Activated T-helper 2 cell treated with anti-CD3 and anti-CD28 coated beads, Interferon-gamma antibody, Interleukin-2, Interleukin-4, amounts not matched to agents 10 μg/mL and 5 μg/mL and 100 μg/mL, durations not matched to agents 14 hours and 24 hours and 36 hours (primary cell): ENCODE measurements around the gene NR3C1. TPM values are rescaled to one million over a fixed set of nuclear protein-coding genes. Genes with fewer than 3 reads are reported as not detected.

ENCODE experiments used
- DNase-seq: peaks from one replicate; pipeline ENCODE4 v3.0.0; 2021; ENCODE audit warnings: low spot score
- H3K27ac Mint-ChIP-seq: one replicate; pipeline ENCODE4 v1.8.0; 2021; ENCODE audit warnings: mixed read lengths
- H3K27me3 Mint-ChIP-seq: one replicate; pipeline ENCODE4 v1.8.0; 2021; ENCODE audit warnings: low read depth, mixed read lengths
- H3K36me3 Mint-ChIP-seq: one replicate; pipeline ENCODE4 v1.8.0; 2021; ENCODE audit warnings: low read depth, mixed read lengths
- H3K4me1 Mint-ChIP-seq: one replicate; pipeline ENCODE4 v1.8.0; 2021; ENCODE audit warnings: low read depth, mixed read lengths
- H3K4me3 Mint-ChIP-seq: one replicate; pipeline ENCODE4 v1.8.0; 2021; ENCODE audit warnings: low read depth, mild to moderate bottlenecking, moderate library complexity, mixed read lengths
- H3K9me3 Mint-ChIP-seq: one replicate; pipeline ENCODE4 v1.8.0; 2021; ENCODE audit warnings: mixed read lengths
- intact Hi-C: fragments of 100-400 bp; cut with micrococcal nuclease; formaldehyde crosslinking; loops from one replicate; pipeline ENCODE4 v1.15.1; 2023
- total RNA-seq: library from RNA; stranded (reverse); gene quantifications from 2 replicates; pipeline ENCODE4 v1.2.3, GENCODE V29; 2022

Gene NR3C1
- total RNA-seq, 1 donor from 2014 or later = 51.3 TPM

GRCh38 chr5:143401227-143402016, 2.1 kb downstream of the NR3C1 start:
- no peak overlapping the region for H3K27ac Mint-ChIP-seq

GRCh38 chr5:143400541-143401226, 2.8 kb downstream of the NR3C1 start:
- peak overlapping the region; percentile 81 for H3K4me3 Mint-ChIP-seq
- no peaks in the 10 kb centered on the region for H3K9me3 Mint-ChIP-seq
- H3K27ac Mint-ChIP-seq = no peak overlapping the region
- peaks cover 48% of the 10 kb centered on the region for H3K4me1 Mint-ChIP-seq
- intact Hi-C loops = loop anchor here (5.0 kb wide), 4 partner anchors 48 to 772 kb away; partner anchors contain the start of genes KCTD16 and YIPF5
- H3K27me3 Mint-ChIP-seq = no peaks in the 10 kb centered on the region
- DNase-seq = no peak
- peaks cover 58% of the 10 kb centered on the region for H3K36me3 Mint-ChIP-seq

More at GRCh38 chr5:143401227-143402016, 2.1 kb downstream of the NR3C1 start:
- intact Hi-C loops = loop anchor here (2.0 to 5.0 kb wide), 6 partner anchors 49 to 771 kb away; partner anchors contain the start of genes KCTD16 and YIPF5
- DNase-seq = no peak
- peaks cover 56% of the 10 kb centered on the region for H3K36me3 Mint-ChIP-seq
- peaks cover 4% of the 10 kb centered on the region for H3K9me3 Mint-ChIP-seq
- peaks cover 47% of the 10 kb centered on the region for H3K4me1 Mint-ChIP-seq
- peak overlapping the region; percentile 81 for H3K4me3 Mint-ChIP-seq
- no peaks in the 10 kb centered on the region for H3K27me3 Mint-ChIP-seq

DNA sequence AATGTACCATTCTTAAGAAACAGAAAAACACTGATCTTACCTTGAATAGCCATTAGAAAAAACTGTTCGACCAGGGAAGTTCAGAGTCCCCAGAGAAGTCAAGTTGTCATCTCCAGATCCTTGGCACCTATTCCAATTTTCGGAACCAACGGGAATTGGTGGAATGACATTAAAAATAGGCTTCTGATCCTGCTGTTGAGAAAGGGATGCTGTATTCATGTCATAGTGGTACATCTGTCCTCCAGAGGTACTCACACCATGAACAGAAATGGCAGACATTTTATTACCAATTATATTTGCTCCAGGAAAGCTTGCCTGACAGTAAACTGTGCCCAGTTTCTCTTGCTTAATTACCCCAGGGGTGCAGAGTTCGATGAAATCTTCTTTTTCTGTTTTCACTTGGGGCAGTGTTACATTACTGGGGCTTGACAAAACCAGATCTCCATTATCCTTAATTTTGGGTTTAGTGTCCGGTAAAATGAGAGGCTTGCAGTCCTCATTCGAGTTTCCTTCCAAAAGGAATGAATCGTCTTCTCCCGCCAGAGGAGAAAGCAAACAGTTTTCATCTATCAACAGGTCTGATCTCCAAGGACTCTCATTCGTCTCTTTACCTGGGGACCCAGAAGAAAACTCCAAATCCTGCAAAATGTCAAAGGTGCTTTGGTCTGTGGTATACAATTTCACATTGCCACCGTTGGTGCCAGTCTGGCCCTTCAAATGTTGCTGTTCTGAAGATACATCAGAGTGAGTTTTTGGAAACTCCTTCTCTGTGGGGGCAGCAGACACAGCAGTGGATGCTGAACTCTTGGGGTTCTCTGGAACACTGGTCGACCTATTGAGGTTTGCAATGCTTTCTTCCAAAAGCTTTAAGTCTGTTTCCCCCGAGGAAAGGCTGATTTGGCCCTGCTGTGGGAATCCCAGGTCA, 3.6 kb downstream of the NR3C1 start:
- H3K27me3 Mint-ChIP-seq = no peaks in the 10 kb centered on the region
- peaks cover 54% of the 10 kb centered on the region for H3K4me1 Mint-ChIP-seq
- H3K4me3 Mint-ChIP-seq = peak overlapping the region; percentile 81
- H3K36me3 Mint-ChIP-seq = peaks cover 57% of the 10 kb centered on the region
- DNase-seq = no peak
- no peaks in the 10 kb centered on the region for H3K9me3 Mint-ChIP-seq
- H3K27ac Mint-ChIP-seq = no peak overlapping the region
- intact Hi-C loops = loop anchor here (5.0 kb wide), 4 partner anchors 48 to 772 kb away; partner anchors contain the start of genes KCTD16 and YIPF5

- H3K36me3 Mint-ChIP-seq = peaks cover 60% of the 10 kb centered on the region
- no peaks in the 10 kb centered on the region for H3K9me3 Mint-ChIP-seq
- intact Hi-C loops = no loop called here
- H3K27ac Mint-ChIP-seq = no peak overlapping the region
- peaks cover 57% of the 10 kb centered on the region for H3K4me1 Mint-ChIP-seq
- H3K4me3 Mint-ChIP-seq = peak overlapping the region; percentile 81
- no peak for DNase-seq
- no peaks in the 10 kb centered on the region for H3K27me3 Mint-ChIP-seq
These were observed 4.8 kb downstream of the NR3C1 start for GRCh38 chr5:143398451-143399237.

DNA sequence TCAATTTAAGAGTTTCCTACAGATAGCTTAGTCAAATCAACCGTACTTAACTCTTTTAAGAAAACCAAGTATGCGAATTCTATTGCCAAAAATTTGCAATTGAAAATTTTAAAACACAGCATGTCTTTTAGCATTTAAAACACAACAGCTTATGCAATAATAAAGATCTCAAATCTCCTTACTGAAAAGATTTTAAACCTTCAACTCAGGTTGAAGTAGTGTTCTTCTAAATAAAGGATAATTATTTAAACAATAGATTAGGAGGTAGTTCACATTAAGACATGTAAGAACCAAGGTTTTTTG, 5.5 kb downstream of the NR3C1 start:
- H3K36me3 Mint-ChIP-seq = peaks cover 60% of the 10 kb centered on the region
- intact Hi-C loops = no loop called here
- H3K4me3 Mint-ChIP-seq = peak overlapping the region; percentile 81
- no peak overlapping the region for H3K27ac Mint-ChIP-seq
- peaks cover 57% of the 10 kb centered on the region for H3K4me1 Mint-ChIP-seq
- no peaks in the 10 kb centered on the region for H3K9me3 Mint-ChIP-seq
- H3K27me3 Mint-ChIP-seq = no peaks in the 10 kb centered on the region
- DNase-seq = no peak

DNA sequence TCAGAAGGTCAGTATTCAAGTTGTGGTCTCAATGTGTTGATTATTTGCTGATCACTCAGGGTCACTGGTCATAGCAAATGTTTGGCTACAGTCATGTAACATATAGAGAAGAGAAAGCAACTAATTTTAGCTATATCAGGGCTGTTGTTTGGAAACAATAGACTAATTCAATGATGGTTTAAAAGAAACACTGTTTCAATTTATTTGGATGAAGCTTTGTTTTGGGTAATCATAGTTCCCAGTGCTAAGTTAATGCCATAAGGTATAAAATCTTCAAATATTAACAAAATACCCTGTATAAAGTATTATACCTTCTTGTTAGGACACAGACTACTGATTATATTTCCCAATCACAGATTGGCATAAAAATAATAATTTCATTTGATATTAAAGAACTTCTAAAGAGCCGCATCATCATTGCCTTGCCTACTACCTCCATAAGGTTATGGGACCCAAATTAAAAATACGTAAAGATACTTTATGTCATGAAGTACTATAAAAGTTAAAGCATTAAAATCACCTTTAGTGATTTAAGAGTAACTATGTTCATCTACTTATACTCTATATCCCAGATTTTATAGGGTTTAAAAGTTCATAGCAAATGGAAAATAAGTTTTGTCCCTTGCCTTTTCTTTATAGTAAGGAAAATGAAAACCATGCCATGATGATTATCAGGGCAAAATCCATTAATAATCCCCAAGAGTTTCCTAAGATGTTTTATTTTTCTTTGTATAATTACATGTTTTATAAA, 6.0 kb downstream of the NR3C1 start:
- Mint-ChIP-seq H3K4me1 (peaks cover 60% of the 10 kb centered on the region), H3K27me3 (no peaks in the 10 kb centered on the region), H3K9me3 (no peaks in the 10 kb centered on the region), H3K36me3 (peaks cover 62% of the 10 kb centered on the region), H3K27ac (no peak overlapping the region), H3K4me3 (no peak overlapping the region)
- intact Hi-C loops = no loop called here
- DNase-seq = no peak

DNA sequence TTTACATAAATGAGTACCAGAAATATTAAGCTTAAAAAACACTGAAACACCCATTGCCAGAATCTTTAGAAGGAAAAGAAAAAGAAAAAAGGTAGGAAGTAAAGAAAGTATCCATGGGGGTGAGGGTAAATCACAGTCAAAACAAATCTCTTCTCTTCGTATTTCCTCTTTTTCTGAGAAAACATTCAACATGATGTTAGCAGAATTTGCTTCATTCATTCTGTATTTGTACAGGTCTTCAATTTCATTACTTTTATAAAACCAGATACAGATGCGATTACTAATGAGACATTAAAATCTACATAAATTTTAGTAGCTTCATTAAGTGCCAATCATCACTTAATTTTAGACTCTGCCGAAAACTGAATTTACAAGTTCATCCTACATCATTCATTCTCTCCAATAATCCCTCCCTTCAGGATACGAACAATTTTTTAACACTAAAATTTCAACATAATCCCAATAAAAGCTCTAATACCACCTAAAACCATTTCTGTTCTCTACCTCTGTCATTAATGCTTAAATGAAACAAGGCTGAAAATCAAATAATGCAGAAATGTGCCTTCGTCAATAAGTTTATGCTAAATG, 7.0 kb downstream of the NR3C1 start:
- H3K4me1 Mint-ChIP-seq = peaks cover 56% of the 10 kb centered on the region
- H3K36me3 Mint-ChIP-seq = peaks cover 54% of the 10 kb centered on the region
- H3K27ac Mint-ChIP-seq = no peak overlapping the region
- H3K9me3 Mint-ChIP-seq = no peaks in the 10 kb centered on the region
- intact Hi-C loops = no loop called here
- H3K27me3 Mint-ChIP-seq = no peaks in the 10 kb centered on the region
- DNase-seq = no peak
- peak overlapping the region; percentile 65 for H3K4me3 Mint-ChIP-seq

DNA sequence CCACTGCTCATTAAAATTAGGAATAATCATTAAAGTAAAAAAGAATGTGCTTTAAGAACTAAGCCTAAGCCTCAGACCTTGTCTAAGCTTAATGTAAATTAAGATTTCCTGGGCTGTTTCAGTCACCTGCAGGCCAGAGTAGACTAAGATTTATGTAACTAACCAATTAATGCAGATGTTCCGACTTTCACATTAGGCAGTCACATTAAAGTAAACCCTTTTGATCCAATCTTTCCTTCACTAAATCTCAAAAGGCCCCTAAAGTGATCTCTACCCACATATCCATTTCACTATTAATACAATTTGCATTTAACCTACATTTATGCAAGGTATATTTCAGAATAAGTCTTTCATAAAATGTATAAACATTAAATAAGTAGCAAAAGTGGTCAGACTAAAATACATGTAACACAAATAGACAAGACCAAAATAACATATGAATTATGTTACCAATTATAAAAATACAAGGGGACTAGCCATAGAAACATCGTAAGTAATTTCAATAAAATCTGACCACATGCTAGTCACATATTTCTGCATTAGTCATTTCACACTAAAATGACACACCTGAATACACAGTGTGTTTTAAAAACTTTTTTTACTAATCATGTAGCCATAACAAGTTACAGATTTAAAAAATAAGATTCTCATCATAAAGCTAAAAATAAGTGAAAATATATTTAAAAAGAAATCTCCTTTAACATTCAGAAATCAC, 7.7 kb downstream of the NR3C1 start:
- DNase-seq = no peak
- Mint-ChIP-seq H3K9me3 (no peaks in the 10 kb centered on the region), H3K27me3 (no peaks in the 10 kb centered on the region), H3K4me3 (peak overlapping the region; percentile 65), H3K4me1 (peaks cover 50% of the 10 kb centered on the region), H3K36me3 (peaks cover 48% of the 10 kb centered on the region), H3K27ac (no peak overlapping the region)
- intact Hi-C loops = no loop called here

DNA sequence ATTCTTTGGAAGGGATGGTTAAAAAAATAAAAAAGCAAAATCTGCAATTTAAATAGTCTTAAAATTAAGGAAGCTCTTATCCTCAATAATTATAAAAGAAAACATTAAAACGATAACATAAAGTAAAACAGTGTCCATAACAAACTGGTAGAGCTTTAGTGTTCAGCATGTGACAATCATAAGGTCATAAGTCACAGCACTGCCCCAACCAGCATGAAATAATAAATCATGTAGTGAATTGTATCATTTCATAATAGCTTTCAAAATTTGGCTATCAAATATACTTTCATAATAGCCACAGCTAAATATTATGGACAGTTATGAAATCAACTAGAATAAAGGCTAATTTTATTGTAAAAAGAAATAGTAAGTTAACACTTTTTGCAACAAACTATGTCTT, 10.0 kb downstream of the NR3C1 start:
- H3K9me3 Mint-ChIP-seq = no peaks in the 10 kb centered on the region
- no peak for DNase-seq
- peaks cover 38% of the 10 kb centered on the region for H3K4me1 Mint-ChIP-seq
- H3K36me3 Mint-ChIP-seq = peaks cover 36% of the 10 kb centered on the region
- H3K27ac Mint-ChIP-seq = no peak overlapping the region
- H3K27me3 Mint-ChIP-seq = no peaks in the 10 kb centered on the region
- intact Hi-C loops = no loop called here
- H3K4me3 Mint-ChIP-seq = no peak overlapping the region

GRCh38 chr5:143390941-143391340, 12.5 kb downstream of the NR3C1 start:
- Mint-ChIP-seq H3K4me3 (no peak overlapping the region), H3K36me3 (peaks cover 38% of the 10 kb centered on the region), H3K9me3 (peaks cover 13% of the 10 kb centered on the region), H3K27ac (no peak overlapping the region), H3K27me3 (no peaks in the 10 kb centered on the region), H3K4me1 (peaks cover 48% of the 10 kb centered on the region)
- intact Hi-C loops = no loop called here
- no peak for DNase-seq

GRCh38 chr5:143390258-143390657, 13.2 kb downstream of the NR3C1 start:
- peaks cover 20% of the 10 kb centered on the region for H3K9me3 Mint-ChIP-seq
- no peak overlapping the region for H3K27ac Mint-ChIP-seq
- H3K4me3 Mint-ChIP-seq = no peak overlapping the region
- H3K4me1 Mint-ChIP-seq = peaks cover 44% of the 10 kb centered on the region
- intact Hi-C loops = no loop called here
- no peaks in the 10 kb centered on the region for H3K27me3 Mint-ChIP-seq
- H3K36me3 Mint-ChIP-seq = peaks cover 41% of the 10 kb centered on the region
- DNase-seq = no peak
